OCI-LY7 (cell line): Measurements from ENCODE around the gene FOXF2. TPM values are rescaled to one million over a fixed set of nuclear protein-coding genes. Genes with fewer than 3 reads are reported as not detected.

Experiments used
- BruUV-seq: library from RNA; stranded (reverse); fragments of 400-500 nt; replicated peaks from 2 replicates; lab custom pipeline; 2021; lab: Mats Ljungman, UMichigan
- CTCF ChIA-PET: fragments of 300-600 bp; sonication (Branson Sonifier 250); formaldehyde crosslinking; loops from one replicate; lab custom pipeline; 2022; ENCODE audit warnings: antibody characterized with exemption; ENCODE audit not compliant: unreplicated experiment; lab: Charles Lee
- POLR2A ChIA-PET: fragments of 300-600 bp; sonication (Branson Sonifier 250); formaldehyde crosslinking; loops from one replicate; lab custom pipeline; 2022; ENCODE audit warnings: antibody characterized with exemption; lab: Charles Lee
- DNase-seq: peaks from one replicate; pipeline ENCODE4 v3.0.0-alpha.2; 2015; ENCODE audit warnings: low spot score
- H2AFZ ChIP-seq: fragments of 200-600 bp; sonication (generic), shearing (Covaris generic); 2 replicates; pipeline ENCODE4 v1.6.1; 2014; ENCODE audit warnings: mild to moderate bottlenecking, antibody characterized with exemption, low read length, moderate library complexity
- H3K27ac ChIP-seq: fragments of 200-600 bp; sonication (generic); 2 replicates; pipeline ENCODE4 v1.5.1; 2014; ENCODE audit warnings: mixed run types, low read depth, mild to moderate bottlenecking, moderate library complexity, low read length, inconsistent platforms; ENCODE audit not compliant: poor library complexity, severe bottlenecking
- H3K36me3 ChIP-seq: fragments of 200-600 bp; sonication (generic); 2 replicates; pipeline ENCODE4 v1.6.1; 2014; ENCODE audit warnings: mild to moderate bottlenecking, antibody characterized with exemption, low read length, moderate library complexity, mixed read lengths; ENCODE audit not compliant: insufficient read depth
- H3K4me1 ChIP-seq: fragments of 200-600 bp; sonication (generic); 2 replicates; pipeline ENCODE4 v1.5.1; 2014; ENCODE audit warnings: mild to moderate bottlenecking, low read length; ENCODE audit not compliant: insufficient read depth, poor library complexity, severe bottlenecking
- H3K4me2 ChIP-seq: fragments of 200-600 bp; sonication (generic); 2 replicates; pipeline ENCODE4 v1.6.1; 2014; ENCODE audit warnings: mild to moderate bottlenecking, low read length
- H3K4me3 ChIP-seq: fragments of 200-600 bp; sonication (generic); 2 replicates; pipeline ENCODE4 v1.5.1; 2014; ENCODE audit warnings: mild to moderate bottlenecking, low read depth, low read length; ENCODE audit not compliant: poor library complexity, severe bottlenecking
- H3K79me2 ChIP-seq: fragments of 200-600 bp; sonication (generic); 2 replicates; pipeline ENCODE4 v1.6.1; 2016; ENCODE audit warnings: low read depth, mild to moderate bottlenecking, low read length, moderate library complexity, mixed read lengths; ENCODE audit not compliant: insufficient read depth
- H3K9me2 ChIP-seq: fragments of 200-600 bp; sonication (generic); 2 replicates; pipeline ENCODE4 v1.6.1; 2016; ENCODE audit warnings: mild to moderate bottlenecking, low read length, mixed read lengths; ENCODE audit not compliant: insufficient read depth
- H3K9me3 ChIP-seq: fragments of 200-600 bp; sonication (generic); 2 replicates; pipeline ENCODE4 v1.6.1; 2014; ENCODE audit warnings: mild to moderate bottlenecking, mixed run types, low read length, mixed read lengths
- H4K20me1 ChIP-seq: fragments of 200-600 bp; sonication (generic); 2 replicates; pipeline ENCODE4 v1.6.1; 2014; ENCODE audit warnings: mild to moderate bottlenecking, antibody characterized with exemption, low read length, moderate library complexity, mixed read lengths; ENCODE audit not compliant: insufficient read depth
- EZH2phosphoT487 ChIP-seq: fragments of 200-600 bp; sonication (generic); IDR thresholded peaks from 2 replicates; pipeline ENCODE4 v1.6.1; 2018; ENCODE audit warnings: low read depth, borderline replicate concordance, mild to moderate bottlenecking, mixed run types, antibody characterized with exemption, low read length, moderate library complexity, mixed read lengths
- intact Hi-C: fragments of 100-400 bp; cut with micrococcal nuclease; formaldehyde crosslinking; loops from one replicate; pipeline ENCODE4 v1.10.0; 2022; ENCODE audit not compliant: unreplicated experiment
- total RNA-seq, 2 experiments: library from RNA; depleted of rRNA in 1 of 2; stranded (reverse); fragments of >200 nt in 1 of 2; shearing (Covaris generic) in 1 of 2; gene quantifications; 2 replicates each; pipeline ENCODE4 v1.2.3, GENCODE V29; 2014 to 2022
- TF ChIP-seq, protein P1 (sequence below): fragments of 200-600 bp; sonication (generic); conservative IDR thresholded peaks from 2 replicates; pipeline ENCODE4 v1.5.1; 2014; ENCODE audit warnings: mild to moderate bottlenecking, antibody characterized with exemption, low read length, moderate library complexity, mixed read lengths

FOXF2 gene
- total RNA-seq, 2 experiments from 2014 or later, result not detected

DNA sequence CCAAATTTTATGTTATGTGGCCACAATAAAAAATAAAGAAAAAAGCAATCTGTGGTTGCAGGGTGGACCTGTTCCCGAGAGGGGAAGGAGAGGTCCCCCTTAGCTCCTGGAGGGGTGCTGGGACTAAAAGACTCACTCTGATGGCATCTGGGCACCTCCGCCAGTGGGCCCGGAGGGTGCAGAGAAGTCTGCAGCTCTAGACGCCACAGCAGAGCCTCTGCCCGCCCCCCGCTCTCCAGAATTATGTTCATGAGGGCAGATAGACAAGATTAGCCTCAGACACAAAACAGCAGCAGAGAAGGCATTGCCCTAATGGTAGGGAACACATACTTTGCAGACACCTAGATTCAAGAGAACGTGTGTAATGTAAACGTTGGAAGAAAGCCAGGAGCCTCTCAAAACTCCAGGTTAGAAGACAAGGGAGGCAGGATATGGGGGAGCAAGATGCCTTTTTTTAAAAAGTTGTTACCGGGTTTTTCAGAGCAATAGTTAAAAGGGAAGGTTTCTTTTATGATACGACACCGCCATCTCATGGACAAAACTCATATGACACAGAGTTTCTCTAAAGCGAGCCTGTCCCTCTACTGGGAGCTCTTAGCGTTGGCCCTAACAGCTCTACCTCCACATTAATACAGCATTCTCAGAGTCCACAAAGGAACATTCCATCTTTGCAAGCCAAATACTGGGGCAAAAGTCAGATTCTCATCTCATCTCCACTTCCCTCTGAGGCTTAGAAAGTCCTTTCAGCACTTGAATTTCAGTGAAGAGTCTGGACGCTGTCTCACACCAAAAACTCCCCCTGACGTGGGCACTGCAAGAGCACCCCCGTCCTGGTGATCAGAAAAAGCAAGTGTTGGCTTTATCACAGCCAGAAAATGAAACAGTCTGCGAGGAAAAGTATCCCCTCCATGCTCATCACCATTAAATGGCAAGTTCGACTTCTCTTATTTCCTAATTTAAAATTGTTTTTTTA is 47.2 kb downstream of the FOXF2 start:
- POLR2A ChIA-PET, result no interaction called here
- no peak overlapping the region for H3K4me3 ChIP-seq
- intact Hi-C loops, result no loop called here
- no peaks in the 10 kb centered on the region for H3K79me2 ChIP-seq
- H3K9me2 ChIP-seq, result no peaks in the 10 kb centered on the region
- TF ChIP-seq, protein P1, sequence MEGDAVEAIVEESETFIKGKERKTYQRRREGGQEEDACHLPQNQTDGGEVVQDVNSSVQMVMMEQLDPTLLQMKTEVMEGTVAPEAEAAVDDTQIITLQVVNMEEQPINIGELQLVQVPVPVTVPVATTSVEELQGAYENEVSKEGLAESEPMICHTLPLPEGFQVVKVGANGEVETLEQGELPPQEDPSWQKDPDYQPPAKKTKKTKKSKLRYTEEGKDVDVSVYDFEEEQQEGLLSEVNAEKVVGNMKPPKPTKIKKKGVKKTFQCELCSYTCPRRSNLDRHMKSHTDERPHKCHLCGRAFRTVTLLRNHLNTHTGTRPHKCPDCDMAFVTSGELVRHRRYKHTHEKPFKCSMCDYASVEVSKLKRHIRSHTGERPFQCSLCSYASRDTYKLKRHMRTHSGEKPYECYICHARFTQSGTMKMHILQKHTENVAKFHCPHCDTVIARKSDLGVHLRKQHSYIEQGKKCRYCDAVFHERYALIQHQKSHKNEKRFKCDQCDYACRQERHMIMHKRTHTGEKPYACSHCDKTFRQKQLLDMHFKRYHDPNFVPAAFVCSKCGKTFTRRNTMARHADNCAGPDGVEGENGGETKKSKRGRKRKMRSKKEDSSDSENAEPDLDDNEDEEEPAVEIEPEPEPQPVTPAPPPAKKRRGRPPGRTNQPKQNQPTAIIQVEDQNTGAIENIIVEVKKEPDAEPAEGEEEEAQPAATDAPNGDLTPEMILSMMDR, result peak; percentile 84
- no peak for TF ChIP-seq EZH2phosphoT487
- no TSS peak for BruUV-seq
- no peaks in the 10 kb centered on the region for H4K20me1 ChIP-seq
- H2AFZ ChIP-seq, result no peak overlapping the region
- no peak overlapping the region for H3K27ac ChIP-seq
- H3K4me2 ChIP-seq, result no peak overlapping the region
- CTCF ChIA-PET, result no interaction called here
- H3K4me1 ChIP-seq, result no peaks in the 10 kb centered on the region
- DNase-seq, result peak; percentile 63
- H3K9me3 ChIP-seq, result no peaks in the 10 kb centered on the region
- no peaks in the 10 kb centered on the region for H3K36me3 ChIP-seq

DNA sequence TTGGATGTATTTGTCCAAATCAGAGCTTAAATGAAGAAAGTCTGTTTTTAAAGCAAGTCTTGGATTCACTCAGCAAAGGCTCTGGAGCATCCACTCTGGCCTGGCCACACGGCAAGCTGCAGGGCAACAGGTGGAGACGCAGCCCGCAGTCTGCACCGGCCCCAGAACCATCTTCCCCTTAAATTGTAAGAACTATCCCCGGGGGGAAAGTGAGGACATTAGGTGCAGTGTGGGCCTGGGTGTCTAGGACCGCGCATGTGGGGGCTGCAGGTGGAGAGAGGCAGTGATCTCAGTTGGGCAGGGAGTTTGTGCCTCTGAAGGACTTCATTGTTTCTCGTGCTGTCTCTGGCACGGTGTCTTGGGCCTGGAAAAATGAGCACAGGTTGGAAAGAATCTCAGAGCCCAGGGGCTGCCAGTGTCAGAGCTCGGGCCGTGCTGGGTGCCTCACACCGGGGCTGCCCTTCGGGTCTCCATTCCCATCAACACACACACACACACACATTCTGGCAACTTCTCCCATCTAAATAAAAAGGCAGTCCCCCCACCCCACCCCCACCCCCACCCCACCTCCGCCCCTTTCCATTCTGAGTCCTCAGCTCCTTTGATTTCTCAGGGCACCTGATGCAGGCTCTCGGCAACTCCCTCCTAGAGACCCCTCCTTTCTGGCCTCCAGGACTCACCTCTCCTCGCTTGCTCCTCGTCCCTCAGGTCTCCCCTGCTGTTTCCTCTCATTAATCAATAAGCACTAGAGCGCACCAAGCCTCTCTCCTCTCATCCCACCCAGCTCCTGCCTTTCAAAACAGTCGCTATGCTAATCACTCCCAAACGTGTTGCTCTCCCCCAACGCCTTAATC is 48.4 kb downstream of the FOXF2 start:
- intact Hi-C loops, result no loop called here
- H3K79me2 ChIP-seq, result no peaks in the 10 kb centered on the region
- no peak overlapping the region for H2AFZ ChIP-seq
- H4K20me1 ChIP-seq, result no peaks in the 10 kb centered on the region
- no peak overlapping the region for H3K27ac ChIP-seq
- H3K4me2 ChIP-seq, result no peak overlapping the region
- ChIA-PET CTCF (no interaction called here), POLR2A (no interaction called here)
- no peak for TF ChIP-seq EZH2phosphoT487
- TF ChIP-seq, protein P1, result no peak
- H3K4me3 ChIP-seq, result no peak overlapping the region
- H3K9me3 ChIP-seq, result no peaks in the 10 kb centered on the region
- no peaks in the 10 kb centered on the region for H3K4me1 ChIP-seq
- no peaks in the 10 kb centered on the region for H3K36me3 ChIP-seq
- BruUV-seq, result no TSS peak
- H3K9me2 ChIP-seq, result no peaks in the 10 kb centered on the region
- no peak for DNase-seq
